Thoracic aorta (tissue), 2 donors: ENCODE results near the gene NKD1. TPM values are rescaled to one million over a fixed set of nuclear protein-coding genes. Genes with fewer than 3 reads are reported as not detected.

Experiments used
- ATAC-seq: fragments of 150-250 bp; one replicate; pipeline ENCODE4 v1.8.0; 2017; ENCODE audit warnings: low read depth; ENCODE audit not compliant: insufficient number of reproducible peaks, low FRiP score
- DNase-seq: peaks from one replicate; pipeline ENCODE4 v3.0.0-alpha.2; 2020; ENCODE audit warnings: low spot score
- H3K27ac ChIP-seq, 2 donors: fragments of 200-600 bp; sonication (generic); 1 replicate in 1 of 2; 2 replicates in 1 of 2; pipeline ENCODE4 v1.5.1; 2016; ENCODE audit warnings: mild to moderate bottlenecking in 2 of 2, moderate library complexity in 2 of 2
- H3K27me3 ChIP-seq: fragments of 200-600 bp; sonication (generic); replicated peaks from 2 replicates; pipeline ENCODE4 v1.6.0; 2016; ENCODE audit warnings: mild to moderate bottlenecking; ENCODE audit not compliant: insufficient read depth
- H3K36me3 ChIP-seq: fragments of 200-600 bp; sonication (generic); one replicate; pipeline ENCODE4 v1.5.1; 2016
- H3K4me1 ChIP-seq, 2 donors: fragments of 200-600 bp; sonication (generic); 1 replicate in 1 of 2; 2 replicates in 1 of 2; pipeline versions ENCODE4 v1.5.1 to v1.6.0; 2016; ENCODE audit warnings: low read depth in 2 of 2, mild to moderate bottlenecking in 1 of 2; ENCODE audit not compliant: control insufficient read depth in 1 of 2
- H3K4me3 ChIP-seq: fragments of 200-600 bp; sonication (generic); 2 replicates; pipeline ENCODE4 v1.5.1; 2016; ENCODE audit warnings: mild to moderate bottlenecking
- H3K9me3 ChIP-seq: fragments of 200-600 bp; sonication (generic); 2 replicates; pipeline ENCODE4 v1.5.1; 2016
- CTCF ChIP-seq: fragments of 200-600 bp; sonication (generic); IDR thresholded peaks from one replicate; pipeline ENCODE4 v1.5.1; 2019; ENCODE audit warnings: antibody characterized with exemption
- total RNA-seq, 2 donors: library from RNA; depleted of rRNA; stranded (reverse); fragments of >200 nt; gene quantifications; one replicate each; pipeline versions ENCODE4 v1.1.0 to v1.2.3, GENCODE V29; 2016

NKD1 gene
- total RNA-seq, 2 donors from 2014 or later = 30.2 to 41.7 TPM

GRCh38 chr16:50611995-50612848, 64.0 kb downstream of the NKD1 start:
- peaks cover 3% of the 10 kb centered on the region for H3K36me3 ChIP-seq
- no peak for TF ChIP-seq CTCF
- ATAC-seq (no peak), DNase-seq (no peak)
- H3K27ac ChIP-seq = peak overlapping the region in 1 of 2 donors; percentile 84
- H3K9me3 ChIP-seq = no peaks in the 10 kb centered on the region
- H3K27me3 ChIP-seq = no peaks in the 10 kb centered on the region
- peaks cover 20 to 79% of the 10 kb centered on the region in 2 donors for H3K4me1 ChIP-seq
- H3K4me3 ChIP-seq = no peak overlapping the region

DNA sequence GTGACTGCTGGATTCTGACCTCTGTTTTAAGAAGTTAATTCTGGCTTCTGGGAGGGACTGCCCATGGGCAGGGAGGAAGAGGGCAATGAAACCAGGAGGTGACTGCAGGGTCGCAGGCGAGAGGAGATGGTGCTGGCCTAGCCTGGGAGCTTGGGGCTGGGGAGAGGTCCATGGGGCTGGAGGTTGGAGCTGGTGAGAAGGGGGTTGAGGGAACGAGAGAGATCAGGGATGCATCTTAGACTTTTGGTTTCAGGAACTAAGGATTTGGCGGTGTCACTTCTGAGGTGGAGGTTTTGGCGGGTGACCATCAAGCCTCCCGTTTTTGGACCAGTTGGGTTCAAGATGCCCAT, 64.6 kb downstream of the NKD1 start:
- DNase-seq = no peak
- no peaks in the 10 kb centered on the region for H3K9me3 ChIP-seq
- no peak for ATAC-seq
- TF ChIP-seq CTCF = no peak
- peak overlapping the region; percentile 40 for H3K4me3 ChIP-seq
- H3K27me3 ChIP-seq = no peaks in the 10 kb centered on the region
- peaks cover 3% of the 10 kb centered on the region for H3K36me3 ChIP-seq
- H3K27ac ChIP-seq = peak overlapping the region; percentile 58 to 84
- H3K4me1 ChIP-seq = peaks cover 20 to 76% of the 10 kb centered on the region in 2 donors

DNA sequence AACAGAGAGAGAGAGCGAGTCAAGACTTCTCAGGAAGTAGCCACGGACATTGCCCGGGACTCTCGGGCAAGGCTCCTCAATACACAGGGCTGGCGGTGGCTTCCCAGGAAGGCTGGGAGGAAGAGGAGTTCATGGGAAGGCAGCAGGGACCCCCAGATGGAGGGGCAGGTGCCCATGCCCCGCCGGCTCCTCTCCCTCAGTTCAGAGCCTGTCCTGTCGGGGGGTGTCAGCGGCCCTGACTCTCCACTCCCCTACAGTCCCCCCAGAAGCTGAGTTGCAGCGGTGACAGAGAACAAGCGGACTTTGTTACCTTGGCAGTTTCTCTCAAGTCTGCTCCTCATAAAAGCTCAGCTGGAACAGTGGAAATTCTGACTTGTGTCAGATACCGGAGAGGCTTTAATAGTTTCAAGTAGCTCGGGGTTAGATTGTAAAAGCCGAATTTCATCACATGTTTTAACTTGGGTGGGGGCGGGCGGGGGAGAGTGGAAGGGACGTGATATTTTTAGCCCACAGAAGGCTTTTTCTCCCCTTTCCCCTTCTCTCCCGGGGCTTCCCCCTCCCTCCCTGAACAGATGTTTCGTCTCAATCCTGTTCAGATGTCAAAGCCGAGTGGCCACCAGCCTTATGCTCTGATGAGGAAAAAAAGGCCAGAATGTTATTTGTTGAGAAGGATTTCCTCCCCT, 65.2 kb downstream of the NKD1 start:
- Histone ChIP-seq H3K27ac (peak overlapping the region; percentile 58 to 84), H3K27me3 (no peaks in the 10 kb centered on the region), H3K36me3 (peaks cover 3% of the 10 kb centered on the region), H3K9me3 (no peaks in the 10 kb centered on the region), H3K4me3 (peak overlapping the region; percentile 40), H3K4me1 (peaks cover 20 to 76% of the 10 kb centered on the region in 2 donors)
- no peak for TF ChIP-seq CTCF
- ATAC-seq = no peak
- DNase-seq = no peak

DNA sequence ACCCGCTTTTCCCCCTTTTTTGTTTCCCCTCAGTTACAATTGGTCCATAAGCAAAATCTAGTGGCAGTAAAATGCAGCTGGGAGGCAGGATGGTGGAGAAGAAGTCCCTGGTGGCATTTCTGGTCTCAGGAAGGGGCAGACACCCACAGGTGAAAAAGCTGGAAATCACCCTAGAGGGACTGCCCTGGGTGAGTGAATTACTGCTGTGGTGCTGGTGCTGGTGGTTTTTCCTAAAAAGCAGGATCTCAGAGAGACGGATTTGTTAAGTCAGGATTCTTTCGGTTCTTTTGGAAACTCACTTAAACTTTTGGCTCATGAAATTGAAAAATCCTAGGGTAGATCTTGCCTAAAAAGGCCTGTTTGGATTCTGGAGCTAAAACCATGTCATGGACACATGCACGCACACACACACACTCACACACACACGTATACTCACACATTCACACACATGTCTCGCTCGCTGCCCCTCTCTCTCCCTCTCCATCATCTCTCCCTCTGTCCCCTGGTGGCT, 65.8 kb downstream of the NKD1 start:
- Histone ChIP-seq H3K36me3 (peaks cover 3% of the 10 kb centered on the region), H3K27me3 (no peaks in the 10 kb centered on the region), H3K4me3 (peak overlapping the region; percentile 32), H3K27ac (peak overlapping the region; percentile 58 to 84), H3K9me3 (no peaks in the 10 kb centered on the region), H3K4me1 (peaks cover 20 to 75% of the 10 kb centered on the region in 2 donors)
- ATAC-seq (no peak), DNase-seq (no peak)
- TF ChIP-seq CTCF = no peak
